GM12891 (cell line): ENCODE measurements around the gene DAPK3.

Source experiments
- POLR2A ChIP-seq: IDR thresholded peaks from 2 replicates; pipeline ENCODE4 v1.6.1; 2011; ENCODE audit warnings: low read depth, low read length, control low read depth
- TAF1 ChIP-seq: IDR thresholded peaks from 2 replicates; pipeline ENCODE4 v1.6.1; 2011; ENCODE audit warnings: low read depth, low read length, control low read depth

DNA sequence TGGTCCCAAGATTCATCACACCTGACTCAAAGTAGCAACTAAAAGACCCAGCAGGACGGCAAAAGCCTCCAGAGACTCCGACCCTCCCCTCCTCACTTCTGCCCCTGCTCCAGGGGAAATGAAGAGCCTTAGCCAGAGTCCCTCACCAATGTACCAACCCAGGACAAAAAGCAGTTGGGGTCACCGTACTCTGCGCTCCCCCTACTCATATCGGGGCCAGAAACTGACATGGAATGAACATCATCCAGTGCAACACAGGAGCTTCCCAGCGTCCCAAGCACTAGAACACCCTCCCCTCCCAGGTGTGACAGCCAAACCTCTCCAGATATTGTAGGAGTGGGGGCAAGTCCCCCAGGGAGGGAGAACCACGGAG is 12.6 kb upstream of the DAPK3 start:
- no peak for TF ChIP-seq POLR2A
- TF ChIP-seq TAF1: no peak
